ENCODE data around the gene DUSP23. TPM values are rescaled to one million over a fixed set of nuclear protein-coding genes. Genes with fewer than 3 reads are reported as not detected.

DUSP23 gene
- total RNA-seq, 1 experiment from 2014 or later, result 35.2 TPM

- TF ChIP-seq E2F4 (CRISPR knock-in tag; IDR thresholded peaks at IDR 0.05; ENCODE audit: borderline replicate concordance, low read depth) (no peak), KAT7 (CRISPR knock-in tag; IDR thresholded peaks at IDR 0.05; ENCODE audit: borderline replicate concordance) (no peak), ZNF263 (CRISPR knock-in tag; IDR thresholded peaks at IDR 0.05; ENCODE audit: low read depth) (no peak), MLX (CRISPR knock-in tag; IDR thresholded peaks at IDR 0.05) (no peak), ZNF219 (CRISPR knock-in tag; IDR thresholded peaks at IDR 0.05; ENCODE audit: borderline replicate concordance) (no peak), IRF2 (CRISPR knock-in tag; IDR thresholded peaks at IDR 0.05; ENCODE audit: borderline replicate concordance, low read depth) (no peak)
- TF ChIP-seq, protein P1, sequence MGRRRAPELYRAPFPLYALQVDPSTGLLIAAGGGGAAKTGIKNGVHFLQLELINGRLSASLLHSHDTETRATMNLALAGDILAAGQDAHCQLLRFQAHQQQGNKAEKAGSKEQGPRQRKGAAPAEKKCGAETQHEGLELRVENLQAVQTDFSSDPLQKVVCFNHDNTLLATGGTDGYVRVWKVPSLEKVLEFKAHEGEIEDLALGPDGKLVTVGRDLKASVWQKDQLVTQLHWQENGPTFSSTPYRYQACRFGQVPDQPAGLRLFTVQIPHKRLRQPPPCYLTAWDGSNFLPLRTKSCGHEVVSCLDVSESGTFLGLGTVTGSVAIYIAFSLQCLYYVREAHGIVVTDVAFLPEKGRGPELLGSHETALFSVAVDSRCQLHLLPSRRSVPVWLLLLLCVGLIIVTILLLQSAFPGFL (CRISPR knock-in tag; IDR thresholded peaks at IDR 0.05; ENCODE audit: borderline replicate concordance), result no peak
These were observed 21.3 kb downstream of the DUSP23 start, which contains the start of gene FCRL6 (continued) for GRCh38 chr1:159802111-159802510.

DNA sequence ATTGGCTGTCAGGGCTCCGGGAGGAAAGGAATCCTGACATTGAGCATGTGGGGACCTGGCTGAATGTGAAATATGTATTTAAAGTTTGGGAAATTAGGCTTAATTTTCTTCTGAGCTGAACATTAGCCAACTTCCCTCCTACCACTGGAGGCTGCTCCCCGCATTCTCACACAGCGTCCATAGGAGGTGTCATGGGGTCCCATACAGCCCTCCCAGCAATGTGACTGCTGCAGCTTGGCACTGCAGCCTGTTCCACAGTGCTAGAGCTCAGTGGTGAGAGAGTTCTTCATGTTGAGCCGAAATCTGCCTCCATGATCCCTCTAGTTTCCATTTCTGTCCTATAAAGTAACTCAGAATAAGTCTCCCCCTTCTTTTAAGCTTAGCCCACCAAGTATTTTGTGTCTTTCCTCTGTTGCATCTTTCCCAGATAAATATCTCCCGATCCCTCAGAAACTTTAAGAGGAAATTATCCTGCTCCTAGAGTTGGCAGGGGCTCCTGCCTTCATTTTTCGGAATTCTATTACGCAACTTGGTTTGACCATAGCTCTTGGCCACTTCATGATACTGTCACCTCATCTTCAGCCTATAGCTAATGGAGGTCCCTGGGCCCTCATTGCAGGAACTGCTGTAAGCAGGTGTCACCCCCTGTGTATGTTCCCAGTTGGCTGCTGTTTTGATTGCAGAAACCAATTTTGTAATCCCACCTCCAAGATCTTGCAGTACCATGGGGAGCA lies 23.4 kb downstream of the DUSP23 start:
- ChIA-PET POLR2A (no interaction called here), CTCF (interaction anchor here (0.6 to 3.3 kb wide), 23 partner anchors 12 to 214 kb away, joined by 3 to 26 read pairs (median 5); partner anchors contain the start of genes DUSP23, IGSF9 and VSIG8)
- ATAC-seq (peak; percentile 94), DNase-seq (ENCODE audit: low spot score) (no peak)
- Mint-ChIP-seq H3K36me3 (no peaks in the 10 kb centered on the region), H3K27ac (no peak overlapping the region), H3K27me3 (ENCODE audit: low read depth) (peaks cover 6% of the 10 kb centered on the region), H3K9me3 (no peaks in the 10 kb centered on the region), H3K4me3 (no peak overlapping the region), H3K4me1 (no peaks in the 10 kb centered on the region)
- no peak for TF ChIP-seq CBFB (CRISPR knock-in tag; IDR thresholded peaks at IDR 0.05; ENCODE audit: low read depth)
- no peak for TF ChIP-seq CREM (CRISPR knock-in tag; IDR thresholded peaks at IDR 0.05)
- TF ChIP-seq TEAD1 (CRISPR knock-in tag; IDR thresholded peaks at IDR 0.05), result no peak
- TF ChIP-seq, protein P2, sequence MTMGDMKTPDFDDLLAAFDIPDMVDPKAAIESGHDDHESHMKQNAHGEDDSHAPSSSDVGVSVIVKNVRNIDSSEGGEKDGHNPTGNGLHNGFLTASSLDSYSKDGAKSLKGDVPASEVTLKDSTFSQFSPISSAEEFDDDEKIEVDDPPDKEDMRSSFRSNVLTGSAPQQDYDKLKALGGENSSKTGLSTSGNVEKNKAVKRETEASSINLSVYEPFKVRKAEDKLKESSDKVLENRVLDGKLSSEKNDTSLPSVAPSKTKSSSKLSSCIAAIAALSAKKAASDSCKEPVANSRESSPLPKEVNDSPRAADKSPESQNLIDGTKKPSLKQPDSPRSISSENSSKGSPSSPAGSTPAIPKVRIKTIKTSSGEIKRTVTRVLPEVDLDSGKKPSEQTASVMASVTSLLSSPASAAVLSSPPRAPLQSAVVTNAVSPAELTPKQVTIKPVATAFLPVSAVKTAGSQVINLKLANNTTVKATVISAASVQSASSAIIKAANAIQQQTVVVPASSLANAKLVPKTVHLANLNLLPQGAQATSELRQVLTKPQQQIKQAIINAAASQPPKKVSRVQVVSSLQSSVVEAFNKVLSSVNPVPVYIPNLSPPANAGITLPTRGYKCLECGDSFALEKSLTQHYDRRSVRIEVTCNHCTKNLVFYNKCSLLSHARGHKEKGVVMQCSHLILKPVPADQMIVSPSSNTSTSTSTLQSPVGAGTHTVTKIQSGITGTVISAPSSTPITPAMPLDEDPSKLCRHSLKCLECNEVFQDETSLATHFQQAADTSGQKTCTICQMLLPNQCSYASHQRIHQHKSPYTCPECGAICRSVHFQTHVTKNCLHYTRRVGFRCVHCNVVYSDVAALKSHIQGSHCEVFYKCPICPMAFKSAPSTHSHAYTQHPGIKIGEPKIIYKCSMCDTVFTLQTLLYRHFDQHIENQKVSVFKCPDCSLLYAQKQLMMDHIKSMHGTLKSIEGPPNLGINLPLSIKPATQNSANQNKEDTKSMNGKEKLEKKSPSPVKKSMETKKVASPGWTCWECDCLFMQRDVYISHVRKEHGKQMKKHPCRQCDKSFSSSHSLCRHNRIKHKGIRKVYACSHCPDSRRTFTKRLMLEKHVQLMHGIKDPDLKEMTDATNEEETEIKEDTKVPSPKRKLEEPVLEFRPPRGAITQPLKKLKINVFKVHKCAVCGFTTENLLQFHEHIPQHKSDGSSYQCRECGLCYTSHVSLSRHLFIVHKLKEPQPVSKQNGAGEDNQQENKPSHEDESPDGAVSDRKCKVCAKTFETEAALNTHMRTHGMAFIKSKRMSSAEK (CRISPR knock-in tag; IDR thresholded peaks at IDR 0.05; ENCODE audit: borderline replicate concordance), result no peak
- TF ChIP-seq ZNF317 (CRISPR knock-in tag; IDR thresholded peaks at IDR 0.05; ENCODE audit: borderline replicate concordance, low read depth), result no peak
- TF ChIP-seq ZNF423 (CRISPR knock-in tag; IDR thresholded peaks at IDR 0.05), result no peak
- no peak for TF ChIP-seq E2F4 (CRISPR knock-in tag; IDR thresholded peaks at IDR 0.05; ENCODE audit: borderline replicate concordance, low read depth)
- TF ChIP-seq OVOL2 (CRISPR knock-in tag; IDR thresholded peaks at IDR 0.05; ENCODE audit: borderline replicate concordance), result no peak
- TF ChIP-seq GTF2I (CRISPR knock-in tag; conservative IDR thresholded peaks at IDR 0.05), result no peak
- no peak for TF ChIP-seq ZBTB21 (CRISPR knock-in tag; IDR thresholded peaks at IDR 0.05; ENCODE audit: borderline replicate concordance)
- TF ChIP-seq, protein P3, sequence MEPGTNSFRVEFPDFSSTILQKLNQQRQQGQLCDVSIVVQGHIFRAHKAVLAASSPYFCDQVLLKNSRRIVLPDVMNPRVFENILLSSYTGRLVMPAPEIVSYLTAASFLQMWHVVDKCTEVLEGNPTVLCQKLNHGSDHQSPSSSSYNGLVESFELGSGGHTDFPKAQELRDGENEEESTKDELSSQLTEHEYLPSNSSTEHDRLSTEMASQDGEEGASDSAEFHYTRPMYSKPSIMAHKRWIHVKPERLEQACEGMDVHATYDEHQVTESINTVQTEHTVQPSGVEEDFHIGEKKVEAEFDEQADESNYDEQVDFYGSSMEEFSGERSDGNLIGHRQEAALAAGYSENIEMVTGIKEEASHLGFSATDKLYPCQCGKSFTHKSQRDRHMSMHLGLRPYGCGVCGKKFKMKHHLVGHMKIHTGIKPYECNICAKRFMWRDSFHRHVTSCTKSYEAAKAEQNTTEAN (CRISPR knock-in tag; IDR thresholded peaks at IDR 0.05), result no peak
- TF ChIP-seq FOXK1 (CRISPR knock-in tag; IDR thresholded peaks at IDR 0.05), result no peak
- TF ChIP-seq HMGA2 (CRISPR knock-in tag; IDR thresholded peaks at IDR 0.05), result no peak
- TF ChIP-seq KAT7 (CRISPR knock-in tag; IDR thresholded peaks at IDR 0.05; ENCODE audit: borderline replicate concordance), result no peak
- no peak for TF ChIP-seq ARID4B (CRISPR knock-in tag; IDR thresholded peaks at IDR 0.05; ENCODE audit: borderline replicate concordance)

Measured in WTC11 (cell line).